NCI-H345 (cell line): ENCODE results near the gene XPR1.
"Not testable (repeated sequence)": the region's sequence is repeated elsewhere in the genome, so short reads cannot be mapped to it uniquely, and the experiment has no call there.

Experiments
- DNase-seq: peaks from one replicate; lab custom pipeline; 2025; lab: John Stamatoyannopoulos, UW

XPR1 gene

DNA sequence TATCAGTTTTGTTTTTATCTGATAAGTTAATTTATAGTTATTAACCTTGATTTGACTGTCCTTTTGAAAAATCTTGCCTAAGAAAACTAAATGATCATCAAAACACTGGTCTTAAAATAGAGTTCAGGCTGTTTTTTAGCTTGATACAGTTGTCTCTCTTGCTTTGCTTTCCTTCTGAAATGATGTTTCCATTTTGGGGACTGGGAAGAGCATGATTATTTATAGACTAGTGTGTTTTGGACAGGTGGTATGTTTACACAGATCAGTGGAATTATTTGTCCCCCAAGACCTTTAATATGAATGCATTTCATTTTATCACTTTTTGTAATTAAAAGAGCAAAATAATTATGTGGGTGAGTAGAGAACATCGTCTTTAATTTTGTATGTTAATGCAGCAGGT lies 90.8 kb downstream of the XPR1 start:
- no peak for DNase-seq

DNA sequence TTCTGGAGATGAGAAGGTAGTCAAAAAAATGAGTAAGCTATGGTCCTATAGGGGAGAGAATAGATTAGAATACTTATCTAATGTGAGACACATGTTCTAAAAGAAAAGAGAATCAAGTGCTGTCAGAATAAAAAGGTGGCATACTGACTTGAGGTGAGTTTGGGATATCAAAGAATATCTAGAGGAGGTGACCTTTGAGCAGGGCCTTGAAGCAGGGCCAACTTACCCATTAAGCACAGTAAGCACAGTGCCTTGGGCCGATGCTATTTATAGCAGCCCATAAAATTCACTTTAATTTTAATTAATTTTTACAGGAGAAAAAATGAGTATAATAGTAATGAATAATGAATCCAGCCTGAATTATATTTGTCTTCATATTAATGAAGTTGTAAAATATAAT lies 92.2 kb downstream of the XPR1 start:
- DNase-seq: no peak

- not testable (repeated sequence) for DNase-seq
These were observed 94.2 kb downstream of the XPR1 start for GRCh38 chr1:180726024-180726423.

DNA sequence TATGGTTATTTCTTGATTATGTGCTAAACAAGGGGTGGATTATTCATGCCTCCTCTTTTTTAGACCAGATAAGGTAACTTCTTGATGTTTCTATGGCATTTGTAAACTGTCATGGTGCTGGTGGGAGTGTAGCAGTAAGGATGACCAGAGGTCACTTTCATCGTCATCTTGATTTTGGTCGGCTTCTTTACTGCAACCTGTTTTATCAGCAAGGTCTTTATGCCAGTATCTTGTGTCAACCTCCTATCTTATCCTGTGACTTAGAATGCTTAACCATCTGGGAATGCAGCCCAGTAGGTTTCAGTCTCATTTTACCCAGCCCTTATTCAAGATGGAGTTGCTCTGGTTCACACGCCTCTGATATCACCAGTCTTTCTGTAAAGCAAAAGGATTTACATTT lies 95.9 kb downstream of the XPR1 start:
- DNase-seq: not testable (repeated sequence)

DNA sequence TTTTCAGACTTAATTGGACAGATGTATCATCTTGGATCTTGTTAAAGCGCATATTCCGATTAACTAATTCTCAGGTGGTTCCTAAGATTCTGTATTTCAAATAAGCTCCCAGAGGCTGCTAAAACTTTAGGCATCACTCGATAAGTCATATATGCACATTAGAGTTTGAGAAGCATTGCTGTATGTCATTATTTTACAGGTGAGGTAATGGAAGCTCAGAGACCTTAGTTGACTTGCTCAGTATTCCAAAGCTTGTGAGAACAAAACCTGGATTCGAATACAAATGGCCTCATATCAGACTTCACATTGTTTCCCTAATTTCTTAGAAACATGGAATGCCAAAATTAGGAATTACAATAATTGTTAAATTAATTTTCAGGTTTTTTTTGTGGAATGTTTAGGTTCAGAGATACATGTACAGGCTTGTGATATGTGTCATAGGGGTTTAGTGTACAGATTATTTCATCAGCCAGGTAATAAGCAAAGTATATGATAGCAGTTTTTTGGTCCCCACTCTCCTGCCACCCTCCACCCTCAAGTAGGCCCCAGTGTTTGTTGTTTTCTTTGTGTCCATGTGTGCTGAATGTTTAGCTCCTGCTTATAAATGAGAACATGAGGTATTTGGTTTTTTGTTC lies 96.8 kb downstream of the XPR1 start:
- no peak for DNase-seq

DNA sequence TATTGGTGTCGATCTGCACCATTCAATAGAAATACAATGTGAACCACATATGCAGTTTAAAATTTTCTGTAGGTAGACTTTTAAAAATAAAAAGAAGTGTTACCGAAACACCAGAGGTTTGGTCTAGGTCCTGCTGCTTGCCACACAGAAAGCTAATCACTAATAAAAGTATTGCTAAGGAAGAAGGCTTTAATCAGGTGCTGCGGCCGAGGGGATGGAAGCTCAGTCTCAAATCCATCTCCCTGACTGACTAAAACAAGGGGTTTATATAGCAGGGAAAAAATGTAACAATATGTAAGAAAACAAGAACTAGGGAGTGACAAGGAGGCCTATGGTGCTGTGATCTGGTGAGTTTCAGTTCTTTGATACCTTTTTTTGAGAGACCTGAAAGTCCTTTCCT lies 99.3 kb downstream of the XPR1 start:
- DNase-seq: no peak

DNA sequence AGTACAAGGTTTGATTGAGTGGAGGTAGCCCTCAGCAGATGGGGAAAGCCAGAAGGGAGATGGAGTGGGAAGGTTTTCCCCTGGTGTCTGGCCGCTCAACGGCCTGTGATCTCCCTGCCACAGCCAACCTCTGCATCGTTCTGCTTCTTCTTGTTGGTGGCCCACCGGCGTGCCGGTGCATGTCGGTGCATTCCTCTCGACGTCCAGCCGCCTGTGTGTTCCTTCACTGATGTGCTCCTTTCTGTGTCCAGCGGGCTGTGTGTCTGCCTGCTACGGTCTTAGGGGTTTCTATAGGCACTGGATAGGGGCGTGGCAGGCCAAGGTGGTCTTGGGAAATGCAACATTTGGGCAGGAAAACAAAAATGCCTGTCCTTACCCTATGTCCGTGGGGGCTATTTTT lies 101.0 kb downstream of the XPR1 start:
- no peak for DNase-seq

GRCh38 chr1:180734366-180734765 lies 102.5 kb downstream of the XPR1 start:
- no peak for DNase-seq

GRCh38 chr1:180742663-180743062 lies 110.8 kb downstream of the XPR1 start:
- DNase-seq: no peak

- DNase-seq: no peak
These were observed 112.0 kb downstream of the XPR1 start for GRCh38 chr1:180743868-180744267.

GRCh38 chr1:180745098-180745497 lies 113.3 kb downstream of the XPR1 start:
- DNase-seq: no peak

DNA sequence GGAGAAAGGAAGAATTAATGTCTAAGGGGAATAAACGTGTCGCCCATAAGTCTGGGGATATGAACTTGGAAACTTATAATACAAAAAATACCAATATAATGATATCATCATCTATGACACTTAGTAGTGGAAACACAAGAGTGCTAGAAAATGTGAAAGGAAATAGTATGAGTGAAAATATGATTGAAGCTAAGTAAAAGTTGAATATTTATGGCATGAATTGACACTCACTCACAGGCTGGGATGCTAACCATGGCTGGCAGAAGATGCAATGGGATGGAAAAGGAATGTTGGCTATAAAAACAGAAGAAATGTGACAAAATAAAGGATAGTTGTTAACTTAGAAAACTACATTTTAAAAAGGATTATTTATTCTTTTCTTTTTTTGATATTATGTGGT lies 120.1 kb downstream of the XPR1 start:
- no peak for DNase-seq

DNA sequence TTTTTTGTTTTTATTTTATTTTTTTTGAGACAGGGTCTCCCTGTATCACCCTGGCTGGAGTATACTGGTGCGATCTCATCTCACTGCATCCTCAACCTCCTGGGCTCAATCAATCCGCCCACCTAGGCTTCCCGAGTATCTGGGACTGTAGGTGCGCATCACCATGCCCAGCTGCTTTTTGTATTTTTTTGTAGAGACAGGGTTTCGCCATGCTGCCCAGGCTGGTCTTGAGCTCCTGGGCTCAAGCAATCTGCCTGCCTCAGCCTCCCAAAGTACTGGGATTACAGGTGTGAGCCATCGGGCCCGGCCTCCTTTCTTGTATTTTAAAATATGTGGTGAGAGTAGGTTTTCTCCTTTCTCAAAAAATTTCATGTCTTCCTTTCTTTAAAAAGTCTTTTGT lies 122.6 kb downstream of the XPR1 start:
- DNase-seq: no peak

- no peak for DNase-seq
These were observed 125.8 kb downstream of the XPR1 start for GRCh38 chr1:180757657-180758056.

GRCh38 chr1:180762796-180763195 lies 131.0 kb downstream of the XPR1 start:
- no peak for DNase-seq

DNA sequence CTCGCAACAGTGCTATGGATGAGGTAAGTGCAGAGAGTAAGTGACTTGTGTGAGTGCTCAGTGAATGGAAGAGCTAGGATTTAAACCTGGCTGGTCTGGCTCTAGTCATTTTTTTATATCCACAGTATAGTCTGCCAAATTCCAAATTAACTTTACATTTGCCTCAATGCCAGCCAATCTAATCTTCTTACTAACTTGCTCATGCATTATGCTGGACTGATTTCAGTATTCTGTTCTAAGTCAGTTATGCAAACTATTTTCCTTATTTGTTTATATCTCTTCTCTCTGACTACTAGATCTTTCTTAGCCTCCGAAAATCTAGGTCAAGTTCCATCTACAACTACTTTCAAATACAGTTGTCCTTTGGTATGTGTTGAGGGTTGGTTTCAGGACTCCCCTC lies 133.3 kb downstream of the XPR1 start:
- no peak for DNase-seq

DNA sequence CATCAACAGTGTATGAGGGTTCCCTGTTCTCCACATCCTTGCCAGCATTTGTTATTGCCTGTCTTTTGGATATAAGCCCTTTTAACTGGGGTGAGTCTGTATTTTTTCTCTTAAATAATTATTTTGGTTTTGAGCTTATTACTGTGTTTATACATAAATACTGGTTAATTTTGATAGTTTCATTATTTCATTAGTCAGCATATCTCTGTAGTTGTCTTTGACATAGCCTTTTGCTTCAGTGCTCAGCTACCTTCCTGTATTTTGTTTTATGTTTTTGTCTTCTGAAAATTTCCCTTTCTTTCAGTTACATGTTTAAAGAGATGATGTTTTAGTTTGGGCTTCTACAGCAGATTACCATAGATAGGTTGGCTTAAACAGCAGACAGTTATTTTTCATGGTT lies 138.1 kb downstream of the XPR1 start:
- no peak for DNase-seq

DNA sequence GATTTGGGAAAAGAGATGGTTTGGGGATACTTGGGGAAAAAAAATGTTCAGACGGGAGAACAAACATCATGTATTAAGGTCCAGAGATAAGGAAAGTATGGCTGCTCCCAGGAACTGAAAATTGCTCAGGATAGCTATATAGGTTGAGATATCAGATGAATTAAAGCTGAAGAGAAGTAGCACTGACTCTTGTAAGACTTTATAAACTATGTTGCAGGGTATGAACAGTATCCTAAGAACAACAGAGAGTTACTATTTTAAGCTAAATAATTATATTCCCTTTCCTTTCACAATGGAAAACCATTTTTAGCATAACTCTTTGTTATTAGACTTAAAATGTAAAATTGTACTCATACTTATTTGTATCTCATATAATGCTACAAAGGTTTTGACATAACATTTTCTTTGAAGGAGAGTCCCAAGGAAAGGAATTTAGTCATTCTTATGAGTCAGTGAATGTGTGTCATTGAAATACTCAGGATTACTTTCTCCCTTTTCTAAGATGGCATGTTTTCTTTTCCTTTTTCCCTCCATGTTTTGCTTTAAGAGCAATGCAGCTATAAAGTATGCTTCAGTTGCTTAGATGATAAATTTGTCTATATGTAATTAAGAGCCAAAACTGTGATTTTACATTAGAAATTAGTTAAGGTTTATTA lies 141.5 kb downstream of the XPR1 start:
- no peak for DNase-seq

GRCh38 chr1:180775801-180776200 lies 144.0 kb downstream of the XPR1 start:
- DNase-seq: no peak

DNA sequence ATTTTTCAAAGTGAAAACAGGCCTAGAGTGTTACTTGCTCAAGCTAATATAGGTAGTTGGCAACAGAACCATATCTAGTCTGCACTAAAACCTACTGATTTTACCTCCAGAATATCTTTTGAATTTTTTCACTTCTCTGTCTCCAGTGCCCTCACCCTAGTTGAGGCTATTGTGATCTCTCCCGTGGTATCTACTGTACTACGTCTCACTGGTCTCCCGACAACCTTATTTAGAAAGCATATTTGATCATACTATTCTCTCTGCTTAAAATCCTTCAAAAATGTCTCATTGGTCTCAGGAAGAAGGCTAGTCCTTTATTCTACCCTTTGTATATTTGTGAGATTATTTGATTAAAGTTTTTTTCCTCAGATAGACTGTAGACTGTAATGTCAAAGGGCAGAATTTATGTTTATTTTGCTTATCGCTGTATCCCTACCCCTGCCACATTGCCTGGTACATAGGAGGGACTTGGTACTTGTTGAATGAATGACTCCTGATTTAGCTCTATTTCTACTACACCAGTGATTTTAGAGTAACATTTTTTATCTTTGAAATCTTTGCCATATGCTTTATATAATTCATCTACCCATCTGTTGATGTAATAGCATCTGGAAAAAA lies 145.4 kb downstream of the XPR1 start:
- DNase-seq: no peak

DNA sequence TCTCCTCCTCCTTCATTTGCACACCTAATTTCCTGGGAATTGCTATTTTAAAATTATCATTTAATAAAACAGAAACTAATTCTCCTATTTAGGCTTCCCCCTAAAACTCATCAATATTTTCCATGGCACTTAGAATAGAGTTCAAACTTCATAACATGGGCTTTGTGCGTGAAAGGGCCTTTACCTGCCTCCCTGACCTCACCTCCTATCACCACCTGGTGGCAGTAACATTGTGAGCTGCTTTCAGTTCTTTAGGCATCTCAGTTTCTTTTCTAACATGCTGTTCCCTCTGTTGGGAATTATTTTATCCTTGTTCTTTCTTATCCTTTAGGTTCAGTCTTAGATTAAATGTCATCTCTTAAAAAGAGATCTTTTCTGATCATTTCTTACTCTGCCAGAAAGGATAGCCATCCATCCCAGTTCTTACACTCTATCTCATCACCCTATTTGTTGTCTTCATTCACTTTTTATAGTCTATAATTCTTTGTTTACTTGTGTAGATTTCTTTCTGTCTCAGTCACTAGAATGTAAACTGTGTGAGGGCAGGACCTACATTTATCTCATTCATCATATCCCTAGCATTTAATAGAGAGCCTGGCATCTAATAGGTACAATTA lies 147.1 kb downstream of the XPR1 start:
- no peak for DNase-seq

GRCh38 chr1:180779584-180779983 lies 147.8 kb downstream of the XPR1 start:
- DNase-seq: no peak

DNA sequence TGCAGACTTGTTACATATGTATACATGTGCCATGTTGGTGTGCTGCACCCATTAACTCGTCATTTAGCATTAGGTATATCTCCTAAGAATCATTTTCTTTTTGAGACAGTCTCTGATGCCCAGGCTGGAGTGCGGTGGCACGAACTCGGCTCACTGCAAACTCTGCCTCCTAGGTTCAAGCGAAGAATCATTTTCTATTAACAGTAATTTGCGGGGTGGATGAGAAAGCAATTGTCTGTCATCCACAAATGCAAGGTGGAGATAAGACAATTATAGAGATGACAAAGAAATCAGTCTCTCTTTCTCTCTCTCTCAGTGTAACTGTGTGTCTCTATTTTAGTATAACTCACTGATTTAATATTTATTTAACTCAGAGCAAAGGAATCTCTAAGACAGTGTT lies 149.9 kb downstream of the XPR1 start:
- DNase-seq: no peak
